Mucosa of gallbladder (tissue), 1 donor: Measurements from ENCODE around the gene RAI2. TPM values are rescaled to one million over a fixed set of nuclear protein-coding genes. Genes with fewer than 3 reads are reported as not detected.
A peak's percentile ranks its signal among the peaks of the same experiment; 100 is the strongest.

Experiments
- DNase-seq: peaks from one replicate; pipeline ENCODE4 v3.0.0-alpha.2; 2020; ENCODE audit warnings: low spot score
- total RNA-seq: library from RNA; stranded (reverse); gene quantifications from one replicate; pipeline ENCODE4 v1.2.1, GENCODE V29; 2021
- donor health status: DM: no; HTN: no; CAD: no.

Gene RAI2
- total RNA-seq = 45.7 TPM

DNA sequence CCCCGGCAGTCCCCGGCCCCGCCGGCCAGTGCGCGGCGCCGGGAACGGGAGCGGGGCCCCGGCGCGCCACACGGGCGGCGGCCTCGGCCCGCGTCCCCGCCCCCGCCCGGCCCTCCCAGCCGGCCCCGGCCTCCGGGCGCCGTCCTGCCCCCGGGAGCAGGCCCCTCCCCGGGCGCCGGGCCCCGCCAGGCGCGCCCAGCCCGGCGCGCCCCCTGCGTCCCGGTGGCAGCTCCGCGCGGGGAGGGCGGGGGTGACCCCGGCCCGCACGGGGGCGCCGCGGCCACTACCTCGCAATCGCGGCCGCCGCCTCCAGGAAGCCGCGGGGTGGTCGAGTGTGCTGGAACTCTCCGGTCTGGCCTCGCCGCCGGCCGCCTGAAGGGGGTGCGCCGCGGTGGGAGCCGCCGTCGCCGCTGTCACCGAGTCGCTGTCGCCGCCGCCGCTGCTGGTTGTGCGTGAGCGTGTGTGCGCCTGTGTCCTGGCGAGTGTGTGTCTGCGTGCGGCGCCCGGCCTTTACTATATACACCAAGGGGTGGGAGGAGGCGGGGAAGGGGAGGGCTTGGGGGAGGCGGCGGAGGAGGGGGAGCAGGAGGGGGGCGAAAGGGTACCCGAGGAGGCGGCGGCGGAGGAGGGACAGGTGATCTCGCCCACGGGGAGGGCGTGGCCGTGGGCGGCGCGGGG lies at the start of gene RAI2:
Gene RAI2, minus strand, starts transcription at position 488 of the 678 bp plus-strand sequence. CDS start 59,288 bp downstream, outside the sequence.
- peak; percentile 32 for DNase-seq

DNA sequence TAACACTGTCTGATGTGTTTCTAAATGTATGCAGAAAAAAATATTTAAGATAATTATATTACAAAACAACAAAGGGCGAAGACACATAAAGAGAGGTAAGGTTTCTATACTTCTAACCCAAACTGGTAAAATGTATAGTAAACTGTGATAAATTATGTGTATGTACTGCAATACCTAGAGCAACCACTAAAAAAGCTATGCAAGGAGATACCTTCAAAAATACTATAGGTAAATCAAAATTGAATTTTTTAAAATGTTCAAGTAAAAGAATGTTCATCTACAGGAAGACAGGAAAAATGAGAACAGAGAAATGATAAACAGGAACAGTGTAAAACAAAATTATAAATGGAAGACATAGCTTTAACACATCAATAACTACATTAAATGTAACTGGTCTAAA lies 27.3 kb upstream of the RAI2 start:
- DNase-seq = no peak

DNA sequence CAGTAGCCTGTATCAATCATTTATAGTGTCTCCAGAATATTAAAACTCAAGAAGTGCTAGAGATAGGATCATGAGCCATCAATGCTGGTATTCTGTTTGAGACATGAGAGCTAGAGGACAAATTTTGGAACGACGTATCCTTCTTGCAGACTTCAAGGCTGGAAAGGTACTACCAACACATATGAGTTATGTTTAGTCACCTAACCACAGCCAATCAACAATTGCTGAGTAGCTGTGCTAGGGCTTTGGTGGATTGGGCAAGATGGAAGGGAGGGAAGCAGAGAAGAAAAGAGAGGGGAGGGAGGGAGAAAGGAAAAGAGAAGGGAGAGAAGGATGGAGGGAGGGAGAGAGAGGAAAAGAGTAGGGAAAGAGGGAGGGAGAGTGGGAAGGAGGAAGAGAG lies 21.6 kb upstream of the RAI2 start:
- no peak for DNase-seq

DNA sequence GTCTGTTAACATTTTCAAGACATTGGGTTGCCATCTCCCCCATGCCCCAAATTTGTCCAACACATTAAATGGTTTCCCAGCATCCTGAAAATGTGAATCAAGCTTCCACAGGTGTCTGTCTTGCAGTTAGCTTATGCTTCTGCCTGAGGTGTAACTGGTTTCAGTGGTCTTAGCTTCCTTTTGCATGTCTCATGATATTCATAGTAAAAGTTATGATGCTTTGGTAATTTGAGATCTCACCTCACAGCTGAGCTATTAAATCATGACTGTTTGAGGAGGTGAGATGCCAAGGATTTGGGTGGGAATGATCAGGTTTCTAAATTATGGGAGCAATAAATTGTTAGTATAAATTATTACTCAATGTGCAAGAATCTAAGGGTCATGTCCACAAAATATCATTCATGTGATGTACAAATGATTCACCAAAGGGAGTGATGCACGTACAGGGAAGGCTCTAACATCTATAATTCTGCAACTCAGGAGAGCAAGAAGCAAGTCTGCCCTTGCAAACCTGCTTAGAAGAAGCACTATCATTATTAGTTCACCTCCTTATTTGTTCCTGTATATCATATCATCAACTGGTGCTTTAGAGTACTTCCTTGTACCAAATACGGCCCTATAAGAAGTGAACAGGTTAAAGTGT lies 17.1 kb upstream of the RAI2 start:
- DNase-seq = no peak

DNA sequence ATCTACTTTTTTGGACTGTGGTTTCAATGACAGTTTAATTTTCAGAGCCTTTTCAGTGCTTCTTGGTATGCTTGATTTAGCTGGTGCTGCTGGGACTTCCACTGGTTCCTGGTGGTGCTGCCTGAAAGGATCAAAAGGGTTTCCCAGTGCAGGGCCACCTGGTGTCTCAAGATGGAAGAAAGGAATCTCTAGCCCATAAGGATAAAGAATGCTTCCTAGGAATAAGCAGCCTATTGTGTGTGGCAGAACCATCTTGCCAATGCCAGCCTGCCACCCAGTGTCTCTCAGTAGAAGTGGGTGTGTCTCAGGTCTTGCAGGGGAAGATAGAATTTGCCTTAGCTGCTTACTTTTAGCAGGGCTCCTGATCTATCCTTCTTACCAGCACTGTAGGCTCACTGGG lies 15.0 kb upstream of the RAI2 start:
- no peak for DNase-seq

DNA sequence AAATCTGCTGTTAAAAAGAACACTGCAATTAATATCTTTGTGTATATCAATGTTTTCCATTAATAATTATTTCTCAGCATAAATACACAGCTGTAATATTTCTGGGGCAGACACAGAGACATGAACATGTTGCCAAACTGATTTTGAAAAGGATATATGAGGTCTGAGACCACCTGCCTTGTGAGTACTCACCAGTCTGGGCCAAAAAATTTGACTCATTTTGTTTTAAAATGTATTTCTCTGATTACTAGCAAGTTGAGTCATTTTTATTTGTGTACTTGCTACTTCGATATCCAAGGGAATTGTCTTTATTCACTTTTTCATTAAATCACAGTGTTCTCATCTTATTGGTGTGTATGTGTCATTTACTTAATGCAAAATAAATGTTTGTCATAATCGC lies 8.5 kb upstream of the RAI2 start:
- no peak for DNase-seq

DNA sequence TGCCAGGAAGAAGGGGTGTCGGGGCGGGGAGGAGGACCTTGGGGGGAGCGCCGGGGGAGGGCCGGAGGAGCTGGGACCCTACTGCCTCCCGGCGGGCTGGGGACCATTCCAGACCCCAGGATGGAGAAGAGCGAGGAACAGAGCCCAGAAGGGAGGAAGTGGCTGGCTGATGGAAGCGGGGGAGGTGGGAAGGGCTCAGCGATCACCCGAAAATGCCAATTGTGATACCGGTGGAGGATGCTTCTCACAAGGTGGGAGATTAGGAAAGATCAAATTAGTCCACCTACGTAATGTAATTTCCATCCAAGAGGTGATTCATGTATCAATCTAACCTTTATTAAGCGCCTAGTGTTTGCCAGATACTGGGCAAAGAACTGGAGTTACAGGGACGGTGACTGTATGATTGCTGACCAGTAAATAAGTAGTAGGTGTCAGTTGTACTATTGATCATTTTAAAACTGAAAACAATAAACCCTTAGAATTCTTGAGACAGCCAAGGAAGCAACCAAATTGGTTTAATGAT lies 452 bp upstream of the RAI2 start:
- DNase-seq = no peak

DNA sequence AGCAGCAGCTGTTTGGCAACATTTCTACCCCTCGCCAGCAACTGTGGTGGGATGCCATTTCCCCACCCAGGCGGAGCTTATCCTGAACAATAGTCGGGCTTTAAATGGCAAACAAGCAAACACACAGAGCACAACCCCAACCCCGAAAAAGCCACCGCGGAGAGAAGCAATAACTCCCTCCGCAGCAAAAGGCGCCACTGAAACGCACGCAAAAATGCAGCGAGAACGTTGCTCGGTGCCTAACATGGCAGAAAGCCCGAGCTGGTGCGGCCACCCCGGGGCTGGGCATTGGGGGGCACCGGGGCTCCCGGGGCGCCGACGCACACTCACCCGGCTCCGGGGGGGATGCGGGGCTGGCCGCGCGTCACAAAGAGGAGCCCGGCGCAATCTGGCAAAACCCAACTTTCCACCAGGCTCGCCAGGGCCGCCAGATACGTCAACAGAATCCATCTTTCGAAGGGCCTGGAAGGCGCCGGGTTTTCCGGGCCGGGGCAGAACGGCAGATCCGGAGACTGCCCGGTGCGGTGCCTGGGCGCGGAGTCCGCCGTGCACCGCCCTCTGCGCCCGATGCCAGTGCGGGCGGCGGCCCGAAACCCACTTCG lies 818 bp downstream of the RAI2 start:
- peak; percentile 29 for DNase-seq

DNA sequence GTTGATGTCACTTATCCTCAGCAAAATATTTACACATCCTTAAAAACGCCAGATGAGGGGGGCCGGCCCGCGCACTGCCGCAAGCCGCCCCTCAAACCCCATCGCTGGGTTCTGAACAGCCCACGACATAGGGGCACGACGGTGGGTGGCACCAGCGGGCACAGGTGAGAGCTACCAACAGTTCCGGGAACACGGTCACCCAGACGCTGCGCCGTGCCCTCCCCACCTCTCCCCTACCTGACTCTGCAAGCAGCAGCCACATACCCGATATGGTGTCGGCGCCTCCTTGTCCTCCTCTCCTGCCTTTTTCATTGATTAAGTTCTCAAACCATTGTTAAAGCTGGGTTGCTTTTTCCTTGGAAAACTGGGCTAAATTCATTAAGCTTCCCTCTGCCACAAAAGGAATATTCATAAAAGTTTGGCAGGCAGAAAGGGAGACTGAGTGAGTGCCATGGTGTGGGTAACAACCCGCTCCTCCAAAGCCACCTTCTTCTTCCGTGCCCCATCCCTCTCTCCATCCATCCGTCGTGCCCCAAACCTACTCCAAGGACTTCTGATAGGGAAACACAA lies 1.4 kb downstream of the RAI2 start:
- DNase-seq = peak; percentile 25

DNA sequence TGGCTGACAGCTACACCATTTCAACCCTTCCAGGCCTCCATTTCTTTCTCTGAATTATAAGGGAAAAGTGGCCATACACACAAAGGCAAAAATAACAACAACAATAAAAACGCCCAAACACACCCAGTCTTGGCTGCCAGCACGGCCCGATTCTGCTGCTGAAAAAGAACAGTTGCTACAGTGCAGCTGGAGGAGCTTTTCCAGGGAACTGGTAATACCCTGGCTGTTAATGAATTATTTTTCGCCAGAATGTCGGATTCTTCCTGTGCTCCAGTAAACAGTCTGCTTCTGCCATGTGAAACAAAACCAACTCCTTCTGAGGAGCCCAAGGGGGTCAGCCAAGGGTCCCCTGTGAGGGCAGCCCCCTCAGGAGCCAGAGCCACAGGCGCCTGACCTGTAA lies 6.6 kb downstream of the RAI2 start:
- DNase-seq = no peak

DNA sequence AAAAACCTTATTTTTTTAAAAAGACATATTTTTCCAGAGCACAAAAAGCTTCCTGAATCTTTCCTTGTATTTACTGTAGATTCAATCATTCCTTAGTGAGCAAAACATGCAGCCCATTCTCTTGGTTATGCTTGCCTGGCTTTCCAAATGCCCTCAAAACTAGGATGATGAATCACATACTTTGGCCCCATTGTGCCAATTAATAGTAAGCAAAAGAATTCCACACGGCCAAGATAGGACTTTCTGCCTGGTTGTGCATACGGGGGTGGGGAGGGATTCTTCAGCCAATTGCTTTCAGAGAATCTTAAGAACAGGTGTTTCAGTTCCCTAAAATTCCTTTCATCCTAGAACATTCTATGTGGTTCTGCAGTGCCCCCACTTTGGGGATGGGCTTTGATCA lies 7.0 kb downstream of the RAI2 start:
- DNase-seq = no peak

DNA sequence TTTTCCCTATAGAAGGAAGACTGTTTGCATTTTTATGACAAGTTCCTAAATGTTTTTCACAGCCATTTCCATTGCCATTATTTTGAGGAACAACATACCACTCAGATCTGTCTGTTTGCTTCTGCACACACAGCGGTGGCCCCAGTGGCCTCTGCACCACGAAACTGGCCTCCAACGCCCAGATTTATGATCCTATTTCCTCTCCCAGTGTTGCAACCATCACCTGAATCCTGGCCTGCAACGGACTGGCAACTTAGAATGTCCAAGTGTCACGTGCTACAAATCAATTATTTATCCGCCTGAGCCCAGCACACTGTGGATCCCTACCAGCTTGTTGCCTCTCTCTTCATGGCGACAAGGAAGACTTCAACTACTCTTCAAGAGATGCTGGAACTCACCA lies 9.2 kb downstream of the RAI2 start:
- DNase-seq = peak; percentile 29

DNA sequence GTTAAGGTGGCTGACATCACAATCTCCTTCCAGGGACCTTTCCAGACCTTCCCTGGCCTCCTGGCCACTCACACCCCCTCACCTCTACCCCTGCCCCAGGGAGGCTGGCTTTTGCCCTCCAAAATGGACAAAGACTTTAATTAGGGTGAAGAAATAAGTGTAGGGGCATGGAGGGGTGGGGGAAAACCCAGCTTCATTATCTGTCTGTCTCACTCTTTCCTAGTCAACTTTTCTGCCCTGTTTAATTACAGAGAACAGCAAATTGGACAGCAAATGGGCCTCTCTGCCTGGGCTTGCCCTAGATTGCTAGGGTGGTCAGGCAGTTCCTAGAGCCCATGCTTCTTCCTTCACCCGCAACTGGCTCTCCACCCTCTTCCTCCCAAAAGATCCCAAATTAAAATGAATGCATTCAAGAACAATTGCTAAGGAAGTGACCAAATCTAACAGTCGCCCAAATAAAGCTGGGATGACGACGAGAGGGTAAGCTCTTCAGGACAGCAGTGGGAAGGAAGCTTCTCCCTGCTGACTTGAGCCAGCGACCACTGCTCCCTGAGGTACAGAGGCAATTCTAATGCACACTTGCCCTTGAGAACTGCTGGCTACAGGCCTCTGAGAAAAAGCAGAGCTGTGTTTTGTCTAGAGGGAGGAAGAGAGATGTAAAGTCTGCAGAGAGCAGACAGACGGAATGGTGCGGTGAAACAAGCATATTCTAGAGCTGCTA lies 12.4 kb downstream of the RAI2 start:
- DNase-seq = no peak

DNA sequence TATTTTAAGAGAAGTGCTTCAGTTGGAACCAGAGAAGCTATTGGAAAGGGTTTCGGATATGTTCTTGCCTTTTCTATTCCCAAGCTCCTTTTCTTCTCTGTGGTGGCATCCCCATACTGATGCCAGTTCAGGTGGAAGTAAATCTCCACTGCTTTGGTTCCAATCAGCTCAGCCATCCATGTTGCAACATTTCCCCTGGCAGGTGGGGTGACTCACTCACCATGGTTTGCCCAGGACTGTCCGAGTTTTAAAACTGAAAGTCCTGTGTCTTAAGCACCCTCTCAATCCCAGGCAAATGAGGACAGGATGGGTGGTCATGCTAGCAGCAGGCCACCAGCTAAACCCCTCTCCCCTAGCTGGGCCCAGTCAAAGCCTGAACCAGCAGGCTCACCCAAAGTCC lies 15.1 kb downstream of the RAI2 start:
- no peak for DNase-seq

DNA sequence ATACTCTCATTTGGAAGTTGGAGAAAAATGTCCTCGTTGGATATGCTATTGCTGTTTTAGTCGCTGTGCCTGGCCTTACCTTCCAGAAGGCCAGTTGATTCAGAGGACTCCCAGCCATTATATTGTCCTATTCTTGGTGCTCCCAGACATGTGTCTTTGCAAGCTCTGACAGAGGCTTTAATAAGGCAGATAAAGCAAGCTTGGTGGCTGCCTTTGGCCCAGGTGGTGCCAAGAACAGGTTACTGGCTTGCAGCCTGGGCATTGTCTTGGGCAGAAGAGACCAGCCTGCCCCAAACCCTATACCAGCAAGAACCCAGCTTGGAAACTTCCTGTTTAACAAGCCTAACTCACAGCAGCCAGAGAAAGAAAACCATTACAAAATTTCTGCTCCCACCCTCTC lies 16.9 kb downstream of the RAI2 start:
- no peak for DNase-seq

DNA sequence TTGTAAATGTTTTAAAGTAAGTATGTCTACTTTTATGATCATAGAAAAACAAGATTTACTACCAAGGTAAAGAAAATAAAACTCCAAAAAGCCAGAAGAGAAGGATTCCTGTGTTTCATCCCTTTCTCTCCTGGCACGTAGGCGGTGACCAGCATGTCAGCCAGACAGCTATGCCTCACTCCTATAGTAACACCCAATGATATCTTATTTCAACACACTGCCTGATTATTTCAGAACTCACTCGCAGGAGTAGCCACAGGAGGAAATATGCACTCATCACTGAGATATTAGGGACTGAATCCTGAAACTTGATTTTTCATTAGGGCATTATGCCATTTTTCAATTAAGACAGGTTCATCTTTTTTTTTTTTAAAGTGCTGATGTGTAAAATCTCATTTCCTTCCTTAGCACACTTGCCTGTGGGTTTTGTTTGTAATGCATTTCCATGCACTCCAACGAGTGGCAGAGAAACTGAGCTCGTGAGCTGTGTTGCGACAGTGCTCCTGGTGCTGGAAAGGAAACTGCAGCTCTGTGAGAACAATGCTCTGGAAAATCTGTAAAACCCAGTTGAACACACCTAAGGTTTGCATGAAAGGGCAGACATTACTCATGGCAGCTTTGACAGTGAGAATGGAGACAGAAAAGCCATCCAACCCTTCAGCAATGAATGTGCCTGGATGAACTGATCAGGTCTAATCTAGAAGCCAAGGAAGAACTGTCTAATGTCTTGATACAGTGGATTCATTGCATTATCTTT lies 18.2 kb downstream of the RAI2 start:
- DNase-seq = no peak

DNA sequence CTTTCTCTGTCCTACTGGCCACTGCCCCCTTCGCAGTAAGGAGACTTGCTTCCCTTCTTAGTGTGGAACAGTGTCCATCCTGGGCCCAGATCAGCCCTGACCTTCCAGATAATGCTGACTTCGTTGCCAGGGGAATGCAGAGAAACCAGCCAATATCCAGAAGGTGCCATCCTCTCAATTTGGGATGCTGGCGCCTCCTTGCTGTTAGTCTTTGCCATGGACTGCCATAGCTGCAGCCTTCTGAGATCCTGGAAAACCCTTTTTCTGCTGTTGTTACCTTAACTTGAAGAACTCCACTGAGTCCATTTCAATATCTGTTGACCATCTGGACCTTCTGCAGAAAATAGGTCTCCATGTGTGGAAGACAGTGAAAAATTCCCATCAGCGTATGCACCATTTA lies 21.8 kb downstream of the RAI2 start:
- no peak for DNase-seq

DNA sequence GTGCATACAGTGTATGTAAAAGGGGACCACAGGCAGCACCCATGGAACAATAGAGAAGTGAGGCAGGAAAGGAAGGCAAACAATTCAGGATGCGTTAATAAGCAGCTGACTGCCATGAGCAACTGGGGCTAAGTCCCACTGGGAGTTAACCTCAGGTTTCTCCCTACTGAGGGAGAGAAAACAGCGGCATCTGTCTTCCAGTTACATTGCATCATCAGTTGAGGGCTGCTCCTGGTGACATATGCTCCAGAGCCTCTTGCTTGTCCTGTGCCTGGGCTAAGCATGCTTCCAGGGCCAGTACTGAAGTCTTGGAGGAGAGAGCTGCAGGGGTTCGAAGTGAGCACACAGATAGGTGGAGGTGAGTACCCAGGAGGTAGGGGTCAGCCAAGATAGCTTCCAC lies 24.3 kb downstream of the RAI2 start:
- no peak for DNase-seq

DNA sequence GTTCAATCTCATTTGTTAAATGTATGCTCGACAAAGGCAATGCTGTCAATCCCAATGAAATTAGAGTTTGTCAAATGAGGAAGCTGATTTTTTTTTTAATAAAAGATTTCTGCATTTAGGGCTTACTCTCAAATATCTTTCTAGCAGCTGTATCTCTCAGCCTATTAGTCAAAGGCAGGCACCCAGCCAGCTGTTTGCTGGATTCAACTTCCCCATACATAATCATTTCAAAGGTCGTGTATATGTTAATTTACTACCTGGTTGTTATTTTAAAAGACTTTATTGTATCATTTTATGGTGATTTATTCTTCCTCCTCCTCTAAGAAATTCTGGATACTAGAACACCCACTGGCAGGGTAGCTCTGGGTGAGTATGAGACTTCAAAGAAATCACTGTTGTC lies 27.1 kb downstream of the RAI2 start:
- DNase-seq = no peak

DNA sequence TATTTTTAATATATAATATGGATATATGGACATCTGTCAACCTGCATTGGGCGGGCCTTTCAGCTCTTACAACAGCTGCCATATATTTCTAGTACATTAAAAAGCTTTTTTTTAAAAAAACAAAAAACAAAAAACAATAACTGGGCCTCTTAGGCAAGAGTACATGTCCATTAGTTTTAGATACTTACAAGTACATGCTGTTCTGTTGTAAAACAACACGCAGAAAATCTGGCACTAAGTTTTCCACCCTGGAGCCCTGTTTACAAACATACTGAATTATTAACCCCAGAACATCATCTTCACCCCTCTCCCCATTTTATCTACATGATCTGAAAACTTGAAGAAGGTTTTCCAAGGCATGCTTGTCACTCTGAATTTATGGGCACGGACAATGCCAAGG lies 29.8 kb downstream of the RAI2 start:
- DNase-seq = no peak

DNA sequence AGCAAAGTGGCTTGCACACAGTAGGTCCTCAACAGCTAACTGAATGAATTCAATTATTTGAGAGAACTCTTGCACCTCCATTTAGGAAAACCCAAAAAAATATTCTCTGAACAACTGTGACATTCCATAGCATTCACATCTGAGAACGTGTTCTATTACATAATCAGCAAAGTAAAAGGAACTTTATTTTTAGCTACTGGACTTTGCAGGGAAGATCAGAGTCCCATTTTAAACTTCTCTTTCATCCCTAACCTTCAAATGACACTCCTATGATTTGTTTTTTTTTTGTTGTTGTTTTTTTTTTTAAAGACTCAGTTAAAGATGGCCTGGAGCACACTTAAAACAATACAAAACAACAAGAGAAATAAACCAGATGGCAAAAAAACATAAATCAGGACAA lies 30.9 kb downstream of the RAI2 start:
- no peak for DNase-seq
